Esophagus muscularis mucosa (tissue), 4 donors: Measurements from ENCODE around the gene HDLBP. TPM values are rescaled to one million over a fixed set of nuclear protein-coding genes. Genes with fewer than 3 reads are reported as not detected.

Source experiments
- DNase-seq: peaks from one replicate; pipeline ENCODE4 v3.0.0-alpha.2; 2017; ENCODE audit errors: extremely low spot score
- H3K27ac ChIP-seq, 4 donors: fragments of 200-600 bp; sonication (generic); replicated peaks in 1 of 4; 1 replicate in 3 of 4; 2 replicates in 1 of 4; pipeline ENCODE4 v1.5.1; 2016 to 2019; ENCODE audit warnings: mild to moderate bottlenecking in 1 of 4
- H3K27me3 ChIP-seq, 4 donors: fragments of 200-600 bp; sonication (generic); one replicate each; pipeline versions ENCODE4 v1.5.1 to v1.6.0; 2016 to 2019
- H3K36me3 ChIP-seq, 4 donors: fragments of 200-600 bp; sonication (generic); one replicate each; pipeline ENCODE4 v1.5.1; 2016 to 2019
- H3K4me1 ChIP-seq, 4 donors: fragments of 200-600 bp; sonication (generic); one replicate each; pipeline ENCODE4 v1.5.1; 2016 to 2019
- H3K4me3 ChIP-seq, 4 donors: fragments of 200-600 bp; sonication (generic); 1 replicate in 2 of 4; 2 replicates in 2 of 4; pipeline ENCODE4 v1.5.1; 2016 to 2019; ENCODE audit warnings: mild to moderate bottlenecking in 4 of 4, moderate library complexity in 1 of 4
- H3K9me3 ChIP-seq, 4 donors: fragments of 200-600 bp; sonication (generic); 1 replicate in 3 of 4; 2 replicates in 1 of 4; pipeline ENCODE4 v1.5.1; 2016 to 2019
- EP300 ChIP-seq: sonication (generic); formaldehyde crosslinking; IDR thresholded peaks from one replicate; pipeline ENCODE4 v1.6.1; 2017; ENCODE audit warnings: antibody characterized with exemption
- POLR2A ChIP-seq: fragments of 450-650 bp; IDR thresholded peaks from one replicate; pipeline ENCODE4 v1.6.1; 2017; ENCODE audit warnings: antibody characterized with exemption, moderate library complexity, mild to moderate bottlenecking, low read depth
- POLR2AphosphoS5 ChIP-seq, 2 donors: sonication (generic); formaldehyde crosslinking; IDR thresholded peaks; one replicate each; pipeline ENCODE4 v1.6.1; 2017; ENCODE audit warnings: antibody characterized with exemption in 2 of 2
- WGBS: methylation state at CpG from one replicate; pipeline ENCODE4 v1.1.5; 2018; 5-methylcytosine and 5-hydroxymethylcytosine counted together
- intact Hi-C: fragments of 100-400 bp; cut with DNase I; formaldehyde crosslinking; loops from one replicate; pipeline ENCODE4 v1.15.1; 2023
- total RNA-seq, 4 donors: library from RNA; depleted of rRNA; stranded (reverse); fragments of >200 nt; gene quantifications; one replicate each; pipeline versions ENCODE4 v1.1.0 to v1.2.1, GENCODE V29; 2016
- TF ChIP-seq, protein P1 (sequence below), 3 experiments: fragments of 200-600 bp in 2 of 3; fragments of 450-650 bp in 1 of 3; sonication (generic) in 2 of 3; IDR thresholded peaks; one replicate each; pipeline ENCODE4 v1.5.1; 2017 to 2019; ENCODE audit warnings: antibody characterized with exemption in 3 of 3, mild to moderate bottlenecking in 2 of 3, moderate library complexity in 1 of 3

Gene HDLBP
- total RNA-seq, 4 donors from 2014 or later, result 263 to 479 (median 304) TPM

- Histone ChIP-seq H3K9me3 (no peaks in the 10 kb centered on the region), H3K4me1 (peaks cover 22 to 52% (median 40%) of the 10 kb centered on the region in 4 donors), H3K4me3 (no peak overlapping the region), H3K36me3 (no peaks in the 10 kb centered on the region), H3K27me3 (no peaks in the 10 kb centered on the region), H3K27ac (no peak overlapping the region)
- TF ChIP-seq POLR2AphosphoS5 (IDR thresholded peaks at IDR 0.05), result no peak
- TF ChIP-seq, protein P1, sequence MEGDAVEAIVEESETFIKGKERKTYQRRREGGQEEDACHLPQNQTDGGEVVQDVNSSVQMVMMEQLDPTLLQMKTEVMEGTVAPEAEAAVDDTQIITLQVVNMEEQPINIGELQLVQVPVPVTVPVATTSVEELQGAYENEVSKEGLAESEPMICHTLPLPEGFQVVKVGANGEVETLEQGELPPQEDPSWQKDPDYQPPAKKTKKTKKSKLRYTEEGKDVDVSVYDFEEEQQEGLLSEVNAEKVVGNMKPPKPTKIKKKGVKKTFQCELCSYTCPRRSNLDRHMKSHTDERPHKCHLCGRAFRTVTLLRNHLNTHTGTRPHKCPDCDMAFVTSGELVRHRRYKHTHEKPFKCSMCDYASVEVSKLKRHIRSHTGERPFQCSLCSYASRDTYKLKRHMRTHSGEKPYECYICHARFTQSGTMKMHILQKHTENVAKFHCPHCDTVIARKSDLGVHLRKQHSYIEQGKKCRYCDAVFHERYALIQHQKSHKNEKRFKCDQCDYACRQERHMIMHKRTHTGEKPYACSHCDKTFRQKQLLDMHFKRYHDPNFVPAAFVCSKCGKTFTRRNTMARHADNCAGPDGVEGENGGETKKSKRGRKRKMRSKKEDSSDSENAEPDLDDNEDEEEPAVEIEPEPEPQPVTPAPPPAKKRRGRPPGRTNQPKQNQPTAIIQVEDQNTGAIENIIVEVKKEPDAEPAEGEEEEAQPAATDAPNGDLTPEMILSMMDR (IDR thresholded peaks at IDR 0.05), result no peak
- TF ChIP-seq EP300, result no peak
- no peak for TF ChIP-seq POLR2A
- intact Hi-C loops, result no loop called here
- WGBS, result 60% methylated on average over 5 of the region's 5 CpGs
- DNase-seq, result no peak
Measured at GRCh38 chr2:241308267-241308666, 7.2 kb downstream of the HDLBP start.

- no peak for TF ChIP-seq POLR2A
- no peak for TF ChIP-seq EP300
- TF ChIP-seq, protein P1 (IDR thresholded peaks at IDR 0.05), result no peak
- no peak for TF ChIP-seq POLR2AphosphoS5 (IDR thresholded peaks at IDR 0.05)
- no peak overlapping the region for H3K4me3 ChIP-seq
- H3K4me1 ChIP-seq, result peaks cover 34 to 58% (median 45%) of the 10 kb centered on the region in 4 donors
- WGBS, result 85% methylated on average over 6 of the region's 6 CpGs
- intact Hi-C loops, result no loop called here
- H3K27me3 ChIP-seq, result no peaks in the 10 kb centered on the region
- H3K9me3 ChIP-seq, result no peaks in the 10 kb centered on the region
- no peak for DNase-seq
- no peak overlapping the region for H3K27ac ChIP-seq
- H3K36me3 ChIP-seq, result no peaks in the 10 kb centered on the region
Measured at GRCh38 chr2:241307055-241307454, 8.4 kb downstream of the HDLBP start.

- no peak overlapping the region for H3K4me3 ChIP-seq
- intact Hi-C loops, result no loop called here
- no peaks in the 10 kb centered on the region for H3K9me3 ChIP-seq
- WGBS, result 88% methylated on average over 5 of the region's 5 CpGs
- H3K27ac ChIP-seq, result no peak overlapping the region
- H3K36me3 ChIP-seq, result no peaks in the 10 kb centered on the region
- peaks cover 31 to 58% (median 49%) of the 10 kb centered on the region in 4 donors for H3K4me1 ChIP-seq
- DNase-seq, result no peak
- H3K27me3 ChIP-seq, result no peaks in the 10 kb centered on the region
- TF ChIP-seq EP300 (no peak), POLR2AphosphoS5 (IDR thresholded peaks at IDR 0.05) (no peak), POLR2A (no peak)
- TF ChIP-seq, protein P1 (IDR thresholded peaks at IDR 0.05), result no peak
Measured at GRCh38 chr2:241304039-241304670, 11.3 kb downstream of the HDLBP start.

GRCh38 chr2:241302759-241303651 is 12.5 kb downstream of the HDLBP start:
- intact Hi-C loops, result no loop called here
- Histone ChIP-seq H3K27me3 (no peaks in the 10 kb centered on the region), H3K4me1 (peaks cover 31 to 48% (median 38%) of the 10 kb centered on the region in 4 donors), H3K9me3 (no peaks in the 10 kb centered on the region), H3K27ac (no peak overlapping the region), H3K4me3 (no peak overlapping the region), H3K36me3 (peaks cover 0 to under 1% (median 0%) of the 10 kb centered on the region in 4 donors)
- DNase-seq, result no peak
- 68% methylated on average over 9 of the region's 13 CpGs for WGBS
- TF ChIP-seq POLR2AphosphoS5 (IDR thresholded peaks at IDR 0.05) (no peak), EP300 (no peak), POLR2A (no peak)
- TF ChIP-seq, protein P1 (IDR thresholded peaks at IDR 0.05), result no peak
